GM18870 (cell line): Measurements from ENCODE around the gene AFF3.
"Not testable (repeated sequence)": the region's sequence is repeated elsewhere in the genome, so short reads cannot be mapped to it uniquely, and the experiment has no call there.

Experiments used
- ATAC-seq: cut with Tn5 transposase; IDR thresholded peaks from one replicate; pipeline ENCODE4 v1.9.1; 2021; ENCODE audit warnings: moderate library complexity; ENCODE audit not compliant: unreplicated experiment

AFF3 gene

GRCh38 chr2:99938250-99938649 is 204.1 kb downstream of the AFF3 start:
- ATAC-seq, result no peak

- no peak for ATAC-seq
Measured at GRCh38 chr2:99936065-99936464, 206.3 kb downstream of the AFF3 start.

- ATAC-seq, result no peak
Measured at GRCh38 chr2:99935662-99936061, 206.7 kb downstream of the AFF3 start.

GRCh38 chr2:99933894-99934650 is 208.3 kb downstream of the AFF3 start:
- no peak for ATAC-seq

DNA sequence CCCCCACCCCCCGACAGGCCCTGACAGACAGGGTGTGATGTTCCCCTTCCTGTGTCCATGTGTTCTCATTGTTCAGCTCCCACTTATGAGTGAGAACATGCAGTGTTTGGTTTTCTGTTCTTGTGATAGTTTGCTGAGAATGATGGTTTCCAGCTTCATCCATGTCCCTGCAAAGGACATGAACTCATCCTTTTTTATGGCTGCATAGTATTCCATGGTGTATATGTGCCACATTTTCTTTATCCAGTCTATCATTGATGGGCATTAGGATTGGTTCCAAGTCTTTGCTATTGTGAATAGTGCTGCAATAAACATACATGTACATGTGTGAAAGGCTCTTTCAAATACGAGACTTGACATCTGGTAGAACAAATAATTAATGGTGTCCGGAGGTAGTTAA is 208.9 kb downstream of the AFF3 start:
- not testable (repeated sequence) for ATAC-seq

GRCh38 chr2:99928470-99929053 is 213.8 kb downstream of the AFF3 start:
- ATAC-seq, result no peak

GRCh38 chr2:99927690-99928207 is 214.6 kb downstream of the AFF3 start:
- ATAC-seq, result not testable (repeated sequence)

GRCh38 chr2:99926986-99927385 is 215.4 kb downstream of the AFF3 start:
- no peak for ATAC-seq

DNA sequence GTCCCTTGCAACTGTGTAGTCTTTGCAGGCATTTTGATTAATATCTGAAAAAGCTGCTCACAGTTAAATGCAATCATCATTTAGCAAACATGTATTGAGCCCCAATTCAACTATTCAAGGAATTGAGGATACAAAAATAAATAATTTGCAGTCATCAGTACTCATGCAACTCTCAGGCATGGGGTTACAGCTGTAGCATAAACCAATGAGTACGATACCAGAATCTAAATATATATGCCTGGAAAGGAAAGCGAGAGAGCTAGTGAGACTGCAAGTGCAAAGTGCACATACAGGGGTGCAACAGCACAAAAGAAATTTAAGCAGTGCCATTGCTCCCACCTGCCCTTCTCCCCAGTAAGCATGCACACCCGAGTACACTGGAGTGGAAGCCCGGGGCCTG is 216.4 kb downstream of the AFF3 start:
- ATAC-seq, result no peak

DNA sequence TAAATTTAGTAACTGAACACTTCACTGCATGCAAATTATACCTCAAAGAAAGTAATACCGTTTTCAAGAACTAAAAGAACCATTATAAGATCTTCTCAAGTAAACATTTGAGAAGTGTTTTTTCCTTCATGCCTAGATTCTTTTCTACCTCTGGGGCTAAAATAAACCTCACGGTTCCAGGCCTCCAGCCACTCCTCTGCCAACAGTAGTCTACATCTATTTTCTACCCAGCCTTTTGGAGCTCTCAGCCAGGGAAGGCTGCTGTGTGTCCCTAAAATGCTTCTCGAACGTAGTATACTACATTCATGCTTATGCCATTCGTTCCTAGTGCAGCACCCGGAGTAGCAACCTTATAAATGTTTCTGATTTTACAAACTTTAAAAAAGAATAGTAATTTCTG is 219.7 kb downstream of the AFF3 start:
- ATAC-seq, result no peak

GRCh38 chr2:99921903-99922302 is 220.5 kb downstream of the AFF3 start:
- ATAC-seq, result no peak

GRCh38 chr2:99918389-99918788 is 224.0 kb downstream of the AFF3 start:
- no peak for ATAC-seq

DNA sequence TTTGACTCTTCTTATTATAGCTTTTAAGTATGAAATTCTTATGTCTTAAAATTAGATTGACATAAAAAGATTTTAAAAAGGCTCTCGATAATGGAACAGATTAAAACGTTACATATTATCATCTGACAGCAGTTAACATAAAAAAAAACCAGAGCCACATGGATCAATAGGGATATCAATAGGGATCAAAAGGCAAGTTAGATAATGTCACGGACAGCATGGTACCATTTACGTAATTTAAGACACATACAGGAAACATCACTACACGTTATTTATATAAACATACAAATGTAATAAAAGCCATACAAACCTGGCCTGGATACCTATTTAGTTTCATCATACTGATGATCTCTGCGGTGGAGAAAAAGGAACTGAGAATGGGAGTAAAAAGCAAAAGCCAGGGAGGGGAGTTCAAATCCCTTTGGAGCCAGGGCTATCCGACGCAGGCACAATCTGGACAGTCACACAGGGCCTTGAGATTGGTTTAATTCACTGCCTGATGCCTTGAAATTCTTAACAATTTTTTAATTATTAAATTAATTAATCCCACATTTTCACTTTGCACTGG is 227.2 kb downstream of the AFF3 start:
- no peak for ATAC-seq

DNA sequence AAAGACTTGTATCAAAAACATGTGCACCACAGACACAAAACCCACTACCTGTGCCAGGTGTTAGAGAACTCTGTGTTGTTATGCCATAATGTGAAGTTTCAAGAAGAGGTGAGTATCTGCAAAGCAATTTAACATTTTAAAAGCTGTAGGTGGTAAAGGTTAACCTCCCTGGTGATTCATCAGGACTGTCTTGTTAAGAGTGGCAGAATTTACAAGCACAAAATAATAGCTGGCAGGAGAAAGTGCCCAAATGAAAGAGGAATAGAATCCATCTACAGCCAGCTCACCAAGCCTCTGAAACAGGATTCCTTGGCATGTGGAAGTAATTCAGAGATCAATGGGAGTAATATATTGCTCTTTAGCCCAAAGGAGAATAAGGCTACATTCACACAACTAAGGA is 230.7 kb downstream of the AFF3 start:
- ATAC-seq, result no peak

DNA sequence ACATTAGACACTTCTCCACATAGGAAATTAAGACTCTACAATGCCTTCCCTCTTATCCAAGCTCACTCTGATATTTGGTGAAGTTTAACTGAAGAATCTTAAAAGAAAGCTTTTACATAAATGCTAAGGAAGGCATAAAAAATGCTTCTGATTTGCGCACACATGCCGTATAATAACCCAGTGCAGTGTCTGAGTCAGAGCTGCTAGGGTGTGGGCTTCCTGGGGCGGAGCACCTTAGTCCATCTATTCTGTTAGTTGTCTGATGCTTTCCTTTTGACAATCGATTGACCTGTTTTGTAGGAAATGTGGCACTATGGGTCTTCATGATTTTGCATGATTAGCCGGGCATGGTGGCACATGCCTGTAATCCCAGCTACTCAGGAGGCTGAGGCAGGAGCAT is 231.5 kb downstream of the AFF3 start:
- ATAC-seq, result no peak

GRCh38 chr2:99905636-99906035 is 236.8 kb downstream of the AFF3 start:
- no peak for ATAC-seq

DNA sequence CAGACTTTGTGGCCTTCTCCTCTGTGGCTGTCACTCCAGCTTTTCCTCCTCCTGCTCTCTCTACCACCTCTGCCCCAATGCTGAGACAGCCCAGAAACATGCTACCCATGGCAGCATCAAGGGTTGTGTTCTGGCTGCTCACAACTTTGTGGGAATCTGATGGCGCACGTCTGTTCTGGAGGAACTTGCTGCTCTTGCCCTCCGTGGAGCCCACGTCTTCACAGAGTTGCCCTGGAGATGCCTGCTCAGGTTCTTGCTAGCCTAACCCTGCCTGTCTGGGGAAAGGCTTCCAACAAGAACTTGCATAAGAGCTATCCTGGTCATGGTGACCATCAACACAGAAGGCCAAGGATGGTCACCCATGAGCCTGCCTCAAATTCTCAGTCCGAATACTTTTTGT is 237.4 kb downstream of the AFF3 start:
- no peak for ATAC-seq

- ATAC-seq, result no peak
Measured at GRCh38 chr2:99903981-99904380, 238.4 kb downstream of the AFF3 start.

DNA sequence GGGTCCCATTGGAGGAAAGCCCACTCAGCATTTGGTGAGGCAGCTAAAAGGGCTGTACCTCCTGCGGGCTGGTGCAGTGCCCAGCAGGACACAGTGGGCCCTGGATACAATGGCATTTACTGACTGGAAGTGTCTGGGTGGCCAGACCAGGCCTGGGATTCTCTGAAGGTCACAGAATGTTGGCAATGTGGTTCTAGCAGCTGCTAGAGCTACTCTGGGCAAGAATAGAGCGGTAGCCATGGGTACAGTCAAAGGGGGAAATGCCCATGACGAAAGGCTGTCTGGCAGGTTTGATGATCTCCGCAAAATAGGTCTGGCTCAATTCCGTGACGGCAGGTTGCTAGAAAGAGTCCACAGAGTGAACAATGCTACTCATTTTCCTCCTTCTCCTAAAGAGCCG is 241.8 kb downstream of the AFF3 start:
- no peak for ATAC-seq

DNA sequence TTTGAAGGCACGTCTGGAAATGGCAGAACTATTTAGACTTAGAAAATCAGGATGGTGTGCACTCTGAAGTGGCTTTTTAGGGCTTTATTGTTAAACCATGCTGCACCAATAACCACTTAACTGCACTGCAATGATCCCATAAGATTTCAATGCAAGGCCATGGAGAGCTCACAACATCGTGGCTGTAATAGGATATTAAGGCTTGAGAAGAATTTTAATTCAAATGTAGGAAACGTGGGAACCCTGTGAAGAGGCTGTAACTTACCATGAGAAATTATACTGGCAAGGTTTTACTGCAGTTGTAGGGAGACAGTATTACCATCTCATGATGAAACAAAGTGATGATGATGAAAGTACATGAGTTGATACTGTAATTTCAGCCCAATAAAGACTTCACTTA is 242.5 kb downstream of the AFF3 start:
- ATAC-seq, result no peak

GRCh38 chr2:99899058-99899855 is 243.1 kb downstream of the AFF3 start:
- no peak for ATAC-seq
